Smooth muscle cell (in vitro differentiated cells): Measurements from ENCODE around the gene ITM2A. TPM values are rescaled to one million over a fixed set of nuclear protein-coding genes. Genes with fewer than 3 reads are reported as not detected.

Experiments used
- DNase-seq: peaks from one replicate; lab custom pipeline; 2025; ENCODE audit not compliant: unreplicated experiment; lab: John Stamatoyannopoulos, UW
- H2AFZ ChIP-seq: fragments of 200-600 bp; sonication (generic); 2 replicates; pipeline ENCODE4 v1.6.0; 2016; ENCODE audit warnings: antibody characterized with exemption, low read depth, mild to moderate bottlenecking
- H3F3A ChIP-seq: fragments of 200-600 bp; sonication (generic); 2 replicates; pipeline ENCODE4 v1.6.0; 2017; ENCODE audit warnings: antibody characterized with exemption, low read depth
- H3K27ac ChIP-seq: fragments of 200-600 bp; sonication (generic); 2 replicates; pipeline ENCODE4 v1.5.1; 2016; ENCODE audit warnings: low read depth, mild to moderate bottlenecking
- H3K27me3 ChIP-seq: fragments of 200-600 bp; sonication (generic); 2 replicates; pipeline ENCODE4 v1.6.1; 2016; ENCODE audit warnings: low read depth, mild to moderate bottlenecking
- H3K36me3 ChIP-seq: fragments of 200-600 bp; sonication (generic); 2 replicates; pipeline ENCODE4 v1.5.1; 2016; ENCODE audit warnings: low read depth
- H3K4me1 ChIP-seq: fragments of 200-600 bp; sonication (generic); 2 replicates; pipeline ENCODE4 v1.5.1; 2016; ENCODE audit warnings: low read depth
- H3K4me2 ChIP-seq: fragments of 200-600 bp; sonication (generic); 2 replicates; pipeline ENCODE4 v1.6.0; 2016; ENCODE audit warnings: mild to moderate bottlenecking
- H3K4me3 ChIP-seq: fragments of 200-600 bp; sonication (generic); 2 replicates; pipeline ENCODE4 v1.5.1; 2016; ENCODE audit warnings: mild to moderate bottlenecking
- H3K79me2 ChIP-seq: fragments of 200-600 bp; sonication (generic); 2 replicates; pipeline ENCODE4 v1.6.0; 2016; ENCODE audit warnings: low read depth, mild to moderate bottlenecking
- H3K9ac ChIP-seq: fragments of 200-600 bp; sonication (generic); 2 replicates; pipeline ENCODE4 v1.6.0; 2016; ENCODE audit warnings: low read depth
- H3K9me3 ChIP-seq: fragments of 200-600 bp; sonication (generic); replicated peaks from 2 replicates; pipeline ENCODE4 v1.5.1; 2016; ENCODE audit warnings: low read depth
- H4K20me1 ChIP-seq: fragments of 200-600 bp; sonication (generic); 2 replicates; pipeline ENCODE4 v1.6.0; 2016; ENCODE audit warnings: low read depth
- CTCF ChIP-seq: fragments of 200-600 bp; sonication (generic); IDR thresholded peaks from 2 replicates; pipeline ENCODE4 v1.5.1; 2017; ENCODE audit warnings: borderline replicate concordance, mild to moderate bottlenecking, antibody characterized with exemption; ENCODE audit not compliant: insufficient read depth, poor library complexity, severe bottlenecking
- WGBS: methylation state at CpG from one replicate; pipeline ENCODE4 v1.1.7; 2016; ENCODE audit warnings: low lambda C conversion rate; 5-methylcytosine and 5-hydroxymethylcytosine counted together
- polyA plus RNA-seq: library from polyadenylated mRNA; unstranded; fragments of >200 nt; fragmentation: Nextera tagmentation; extraction: Ambion mirVana; gene quantifications from 2 replicates; pipeline ENCODE4 v1.2.1, GENCODE V29; 2016
- total RNA-seq: library from RNA; depleted of rRNA; stranded (reverse); fragments of >200 nt; gene quantifications from 2 replicates; pipeline ENCODE4 v1.2.3, GENCODE V29; 2014

ITM2A gene
- total and polyA plus RNA-seq, 2 experiments from 2014 or later: 1.5 to 1.9 TPM

GRCh38 chrX:79364306-79364705 lies 2.8 kb downstream of the ITM2A start:
- no peaks in the 10 kb centered on the region for H3K79me2 ChIP-seq
- no peaks in the 10 kb centered on the region for H3F3A ChIP-seq
- no peaks in the 10 kb centered on the region for H3K27me3 ChIP-seq
- no peak overlapping the region for H2AFZ ChIP-seq
- no peak overlapping the region for H3K9ac ChIP-seq
- H3K4me1 ChIP-seq: no peaks in the 10 kb centered on the region
- DNase-seq: no peak
- H4K20me1 ChIP-seq: no peaks in the 10 kb centered on the region
- no peaks in the 10 kb centered on the region for H3K36me3 ChIP-seq
- no peaks in the 10 kb centered on the region for H3K9me3 ChIP-seq
- H3K4me2 ChIP-seq: no peak overlapping the region
- no peak for TF ChIP-seq CTCF
- no peak overlapping the region for H3K4me3 ChIP-seq
- H3K27ac ChIP-seq: no peak overlapping the region
- 69% methylated on average over 5 of the region's 5 CpGs for WGBS

- no peak overlapping the region for H3K4me3 ChIP-seq
- no peaks in the 10 kb centered on the region for H3K9me3 ChIP-seq
- DNase-seq: no peak
- TF ChIP-seq CTCF: no peak
- no peaks in the 10 kb centered on the region for H3K79me2 ChIP-seq
- no peaks in the 10 kb centered on the region for H4K20me1 ChIP-seq
- 70% methylated on average over 6 of the region's 6 CpGs for WGBS
- no peaks in the 10 kb centered on the region for H3K36me3 ChIP-seq
- H3K4me2 ChIP-seq: no peak overlapping the region
- no peaks in the 10 kb centered on the region for H3F3A ChIP-seq
- H3K4me1 ChIP-seq: no peaks in the 10 kb centered on the region
- H3K9ac ChIP-seq: no peak overlapping the region
- H3K27me3 ChIP-seq: no peaks in the 10 kb centered on the region
- no peak overlapping the region for H2AFZ ChIP-seq
- H3K27ac ChIP-seq: no peak overlapping the region
Measured at GRCh38 chrX:79361192-79361870, 5.8 kb downstream of the ITM2A start.

GRCh38 chrX:79336869-79337815 lies 30.0 kb downstream of the ITM2A start:
- WGBS: 81% methylated on average over 5 of the region's 5 CpGs
- H3K4me3 ChIP-seq: no peak overlapping the region

More at GRCh38 chrX:79336869-79337815, 30.0 kb downstream of the ITM2A start:
- Histone ChIP-seq H4K20me1 (no peaks in the 10 kb centered on the region), H3K27me3 (no peaks in the 10 kb centered on the region), H2AFZ (no peak overlapping the region), H3K9ac (no peak overlapping the region), H3K4me2 (no peak overlapping the region), H3K27ac (no peak overlapping the region), H3K4me1 (no peaks in the 10 kb centered on the region), H3K9me3 (no peaks in the 10 kb centered on the region), H3F3A (no peaks in the 10 kb centered on the region), H3K79me2 (no peaks in the 10 kb centered on the region), H3K36me3 (no peaks in the 10 kb centered on the region)
- TF ChIP-seq CTCF: no peak
- DNase-seq: no peak
